HG02588 (cell line): ENCODE results near the gene STK35.
"Not testable (repeated sequence)": the region's sequence is repeated elsewhere in the genome, so short reads cannot be mapped to it uniquely, and the experiment has no call there.

Experiments
- ATAC-seq: cut with Tn5 transposase; IDR thresholded peaks from one replicate; pipeline ENCODE4 v1.9.1; 2021; ENCODE audit warnings: mild to moderate bottlenecking, moderate library complexity; ENCODE audit not compliant: unreplicated experiment

The STK35 gene

DNA sequence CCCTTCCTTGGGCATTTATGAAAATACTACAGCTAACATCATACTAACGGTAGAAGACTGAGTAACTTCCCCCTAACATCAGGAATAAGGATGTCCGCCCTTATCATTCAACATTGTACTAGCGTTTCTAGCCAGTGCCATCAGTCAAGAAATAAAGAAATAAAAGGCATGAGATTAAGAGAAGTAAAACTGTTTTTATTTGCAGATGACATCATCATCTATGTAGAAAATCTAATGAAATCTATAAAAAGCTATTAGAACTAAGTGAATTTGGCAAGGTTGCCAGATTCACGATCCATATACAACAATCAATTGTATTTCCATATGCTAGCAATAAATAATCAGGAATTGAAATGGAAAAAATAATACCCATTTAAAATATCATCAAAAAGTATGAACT lies 54.6 kb downstream of the STK35 start:
- no peak for ATAC-seq

DNA sequence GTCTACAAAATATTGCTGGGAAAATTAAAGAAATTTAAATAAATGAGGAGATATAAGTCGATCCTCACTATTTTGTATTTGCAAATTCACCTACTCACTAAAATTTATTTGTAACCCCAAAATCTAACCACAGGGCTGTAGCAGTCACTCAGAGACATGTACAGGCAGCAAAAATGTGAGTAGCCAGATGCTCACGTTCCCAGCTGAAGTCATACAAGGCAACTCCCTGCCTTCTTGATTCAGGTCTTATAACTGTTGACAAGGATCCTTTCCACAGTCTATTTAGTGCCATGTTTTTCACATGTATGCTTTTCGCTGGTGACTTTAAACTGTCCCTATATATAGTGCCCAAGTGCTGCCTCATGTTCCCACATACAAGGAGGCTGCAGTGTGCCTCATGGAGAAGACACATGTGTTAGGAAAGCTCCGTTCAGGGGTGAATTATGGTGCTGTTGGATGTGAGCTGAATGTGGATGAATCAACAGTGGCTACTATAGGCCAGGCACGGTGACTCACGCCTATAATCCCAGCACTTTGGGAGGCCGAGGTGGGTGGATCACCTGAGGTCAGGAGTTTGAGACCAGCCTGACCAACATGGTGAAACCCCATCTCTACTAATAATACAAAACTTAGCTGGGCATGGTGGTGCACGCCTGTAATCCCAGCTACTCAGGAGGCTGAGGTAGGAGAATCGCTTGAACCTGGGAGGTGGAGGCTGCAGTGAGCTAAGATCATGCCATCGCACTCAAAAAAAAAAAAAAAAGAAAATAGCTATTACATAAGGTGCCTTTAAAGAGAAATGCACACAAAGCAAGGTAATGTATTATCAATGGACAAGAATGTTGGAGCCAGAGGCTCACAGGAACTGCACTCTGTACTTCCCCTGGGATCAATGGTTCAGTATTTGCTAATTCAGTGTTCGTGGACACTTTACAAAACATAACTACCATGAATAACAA lies 55.3 kb downstream of the STK35 start:
- no peak for ATAC-seq

DNA sequence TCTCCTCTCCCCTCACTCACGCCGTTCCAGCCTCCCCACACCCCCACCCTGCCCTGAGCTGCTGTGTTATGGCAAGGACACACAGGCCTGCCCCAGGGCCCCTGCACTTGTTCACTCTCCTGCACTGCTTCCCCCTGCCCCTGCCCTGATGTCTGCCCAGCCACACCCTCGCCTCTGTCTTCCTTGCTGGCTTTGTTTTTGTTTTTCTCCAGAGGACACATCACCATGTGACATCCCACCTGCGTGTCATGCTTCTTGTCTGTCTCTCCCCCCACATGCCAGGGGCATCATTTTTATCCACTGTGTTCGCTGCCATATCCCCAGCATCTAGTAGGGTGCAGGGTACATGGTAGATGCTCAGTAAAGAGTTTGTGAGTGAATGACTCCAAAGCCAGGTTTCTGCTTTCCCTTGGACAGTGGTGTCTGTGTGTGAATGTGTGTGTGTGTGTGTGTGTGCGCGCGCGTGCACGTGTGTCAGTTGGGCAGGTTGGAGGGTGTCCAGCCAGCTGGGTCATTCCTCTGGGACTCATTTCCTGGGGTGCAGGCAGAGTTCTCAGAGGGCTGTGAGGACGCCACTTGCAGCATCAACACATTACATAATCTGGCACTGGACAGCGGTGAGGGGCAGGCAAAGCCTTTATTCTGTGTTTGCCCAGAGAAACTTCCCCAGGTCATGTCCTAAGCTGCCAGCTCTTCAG lies 60.6 kb downstream of the STK35 start:
- no peak for ATAC-seq

DNA sequence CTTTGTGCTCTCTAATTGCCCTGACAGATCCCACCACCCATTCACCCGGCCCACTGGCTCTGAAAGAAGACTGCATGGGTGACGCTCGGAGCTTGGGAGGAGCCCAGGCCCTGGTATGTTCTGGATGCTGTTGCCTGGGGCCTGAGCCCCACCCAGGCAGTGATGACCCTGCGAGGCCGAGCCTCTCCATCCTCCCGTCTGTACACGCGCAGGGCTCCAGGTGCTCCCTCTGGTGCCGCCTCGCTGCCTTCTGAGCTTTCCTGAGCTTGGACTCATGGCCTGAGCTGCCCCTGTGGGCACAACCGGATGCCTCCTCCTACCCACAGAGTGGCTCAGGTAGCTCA lies 61.2 kb downstream of the STK35 start:
- ATAC-seq, result no peak

DNA sequence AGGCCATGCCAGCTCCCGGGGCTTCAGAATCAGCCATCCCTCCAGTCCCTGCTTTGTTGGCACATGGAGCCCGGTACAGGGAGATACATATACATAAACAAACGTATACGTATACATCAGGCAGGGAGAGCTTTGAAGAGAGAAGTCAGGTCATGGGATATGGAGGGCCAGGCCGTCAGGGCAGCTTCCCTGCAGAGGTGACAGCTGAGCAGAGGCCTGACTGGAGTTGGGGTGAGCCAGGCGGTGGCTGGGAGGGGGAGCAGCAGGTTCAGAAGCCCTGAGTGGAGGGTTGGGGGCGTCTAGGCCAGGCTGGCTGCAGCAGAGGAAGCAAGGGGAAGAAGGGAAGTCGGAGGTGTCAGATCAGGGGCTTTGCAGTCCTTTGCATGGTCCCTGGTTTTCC lies 61.7 kb downstream of the STK35 start:
- no peak for ATAC-seq

DNA sequence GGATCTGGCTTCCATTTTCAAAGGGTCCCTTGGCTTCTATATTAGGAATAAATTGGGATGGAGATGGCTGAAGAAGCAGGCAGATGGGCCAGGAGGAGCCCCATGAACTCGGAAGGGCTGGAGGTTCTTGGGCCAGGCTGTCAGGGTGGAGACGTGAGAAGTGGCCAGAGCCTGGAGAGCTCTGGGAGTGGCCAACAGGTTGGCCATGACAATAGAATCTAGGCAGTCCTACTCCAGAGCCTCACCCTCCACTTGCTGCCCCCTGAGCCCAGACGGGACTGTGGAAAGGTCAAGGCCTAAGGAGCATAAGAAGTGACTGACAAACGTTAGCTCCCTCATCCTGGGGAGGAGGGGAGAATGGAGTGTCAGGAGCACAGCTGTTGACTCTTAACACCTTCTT lies 62.1 kb downstream of the STK35 start:
- no peak for ATAC-seq

DNA sequence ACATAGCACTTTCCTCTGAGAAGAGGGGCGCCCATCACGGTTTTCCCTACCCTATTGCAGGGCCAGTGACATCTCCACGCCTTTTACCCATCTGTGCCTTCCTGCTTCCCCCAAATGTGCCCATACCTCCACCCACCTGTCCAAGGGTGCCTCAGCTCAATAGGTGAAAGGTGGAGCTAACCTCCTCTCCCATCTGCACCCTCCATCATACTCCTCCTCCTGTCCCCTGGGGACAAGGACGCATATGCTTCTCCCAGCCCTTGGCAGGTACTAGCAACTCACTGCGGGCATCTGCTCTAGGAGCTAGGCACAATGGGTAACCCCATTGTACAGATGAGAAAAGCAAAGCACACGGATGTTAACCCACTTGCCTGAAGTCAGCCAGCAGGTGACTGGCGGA lies 62.8 kb downstream of the STK35 start:
- no peak for ATAC-seq

DNA sequence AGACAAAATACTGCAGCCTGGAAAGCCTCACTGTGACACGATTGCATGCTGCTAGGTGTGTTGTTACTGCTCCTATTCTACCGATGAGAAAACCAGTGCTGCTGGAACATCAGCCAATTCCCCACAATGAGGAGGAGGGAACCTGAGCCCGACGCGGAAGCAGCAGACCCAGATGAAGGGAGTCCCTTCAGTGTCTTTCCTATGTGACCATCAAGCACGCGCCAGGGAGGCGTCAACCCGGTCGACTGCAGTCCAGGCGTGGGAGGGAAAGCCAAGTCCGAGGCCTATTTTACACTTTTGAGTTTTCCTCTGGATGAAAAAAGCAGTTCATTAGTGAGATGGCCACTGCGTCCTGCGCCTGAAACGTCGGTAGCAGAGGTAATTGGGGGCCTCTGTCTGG lies 63.3 kb downstream of the STK35 start:
- no peak for ATAC-seq

DNA sequence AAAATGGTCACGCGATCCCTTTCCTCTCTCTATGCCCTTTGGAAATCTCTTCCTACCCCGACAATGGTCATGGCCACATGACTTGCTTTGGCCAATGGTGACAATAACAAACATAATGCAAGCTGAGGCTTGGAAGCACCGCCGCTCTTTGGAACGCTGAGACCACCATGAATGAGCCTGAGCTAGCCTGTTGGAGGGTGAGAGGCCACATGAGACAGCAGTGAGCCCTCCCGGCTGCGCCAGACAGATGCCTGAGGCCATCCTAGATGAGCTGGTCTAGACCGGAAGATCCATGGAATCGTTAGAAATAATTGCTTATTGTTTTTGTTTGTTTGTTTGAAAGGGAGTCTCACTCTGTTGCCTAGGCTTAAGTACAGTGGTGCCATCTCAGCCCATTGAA lies 64.2 kb downstream of the STK35 start:
- ATAC-seq, result no peak

DNA sequence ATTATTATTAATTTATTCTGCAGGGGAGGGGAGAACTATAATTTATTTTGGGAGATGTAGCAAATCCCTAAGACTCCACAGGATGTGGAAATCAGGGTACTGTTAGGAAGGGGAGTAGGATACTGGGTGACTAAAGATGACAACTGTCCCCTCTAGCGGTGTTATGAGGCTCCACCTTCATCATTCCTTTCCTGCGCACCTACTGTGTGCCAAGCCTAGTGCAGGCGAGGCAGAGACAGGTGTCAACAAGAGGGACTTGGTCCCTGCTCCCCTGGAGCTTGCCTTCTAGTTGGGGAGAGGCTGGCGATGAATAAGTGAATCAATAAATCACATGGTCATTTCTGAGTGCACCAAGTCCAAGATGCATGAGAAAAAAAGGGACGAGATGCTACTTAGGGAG lies 65.5 kb downstream of the STK35 start:
- no peak for ATAC-seq

DNA sequence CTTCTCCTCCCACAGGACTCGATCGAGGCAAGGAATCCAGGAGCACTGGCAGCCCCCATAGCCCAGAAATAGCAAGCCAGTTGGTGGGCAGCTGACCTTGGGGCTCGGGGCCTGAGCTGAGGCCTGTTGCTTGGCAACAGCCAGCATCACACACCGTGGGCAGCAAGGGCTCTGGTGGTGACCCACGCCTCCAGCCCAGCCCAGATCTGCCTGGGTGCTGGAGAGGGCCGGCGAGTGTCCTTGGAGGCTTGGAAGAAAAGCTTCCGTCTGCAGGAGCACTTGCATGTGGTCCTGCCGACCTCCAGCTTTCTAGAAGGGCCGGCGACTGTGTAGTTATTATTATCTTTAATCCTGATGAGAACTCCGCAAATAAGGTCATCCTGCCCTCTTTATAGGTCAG lies 67.3 kb downstream of the STK35 start:
- ATAC-seq, result no peak

DNA sequence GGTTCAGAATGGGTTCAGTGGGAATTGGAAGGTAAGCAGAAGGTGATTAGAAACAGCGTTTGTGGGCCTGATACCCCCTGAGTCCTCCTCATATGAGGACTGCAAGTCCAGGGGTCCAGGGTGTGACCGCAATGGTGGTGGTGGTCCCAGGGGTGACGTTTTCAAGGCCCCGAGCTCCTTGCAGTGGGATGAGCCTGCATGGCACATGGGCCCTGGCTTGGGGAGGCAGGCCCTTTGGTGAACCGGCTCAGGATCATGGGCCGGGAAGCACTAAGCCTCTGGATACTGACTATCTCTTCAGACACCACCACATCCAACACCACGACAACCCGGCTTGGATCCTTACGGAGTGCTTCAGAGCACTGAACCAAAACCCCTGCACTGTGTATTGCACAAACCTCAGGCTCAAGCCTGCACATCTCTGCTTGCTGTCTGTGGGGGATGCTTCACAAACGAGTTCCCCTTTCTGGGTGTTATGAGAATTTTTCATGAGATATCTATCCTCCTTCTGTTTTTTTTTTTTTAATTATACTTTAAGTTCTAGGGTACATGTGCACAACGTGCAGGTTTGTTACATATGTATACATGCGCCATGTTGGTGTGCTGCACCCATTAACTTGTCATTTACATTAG lies 67.9 kb downstream of the STK35 start:
- ATAC-seq, result no peak

DNA sequence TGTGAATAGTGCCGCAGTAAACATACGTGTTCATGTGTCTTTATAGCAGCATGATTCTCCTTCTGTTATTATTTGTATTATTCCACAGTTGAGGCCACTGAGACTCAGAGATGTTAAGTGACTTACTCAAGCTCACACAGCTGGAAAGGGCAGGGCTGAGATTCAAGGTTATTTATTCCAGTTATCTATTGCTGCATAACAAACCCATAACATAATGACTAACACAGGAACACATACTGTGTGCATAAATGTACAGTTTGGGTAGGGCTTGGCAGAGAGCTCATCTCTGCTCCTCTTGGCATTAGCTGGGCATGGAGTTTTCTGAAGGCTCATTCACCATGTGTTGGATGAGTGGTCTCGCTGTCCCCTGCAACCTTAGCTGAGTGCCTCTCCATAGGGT lies 68.8 kb downstream of the STK35 start:
- ATAC-seq, result no peak

DNA sequence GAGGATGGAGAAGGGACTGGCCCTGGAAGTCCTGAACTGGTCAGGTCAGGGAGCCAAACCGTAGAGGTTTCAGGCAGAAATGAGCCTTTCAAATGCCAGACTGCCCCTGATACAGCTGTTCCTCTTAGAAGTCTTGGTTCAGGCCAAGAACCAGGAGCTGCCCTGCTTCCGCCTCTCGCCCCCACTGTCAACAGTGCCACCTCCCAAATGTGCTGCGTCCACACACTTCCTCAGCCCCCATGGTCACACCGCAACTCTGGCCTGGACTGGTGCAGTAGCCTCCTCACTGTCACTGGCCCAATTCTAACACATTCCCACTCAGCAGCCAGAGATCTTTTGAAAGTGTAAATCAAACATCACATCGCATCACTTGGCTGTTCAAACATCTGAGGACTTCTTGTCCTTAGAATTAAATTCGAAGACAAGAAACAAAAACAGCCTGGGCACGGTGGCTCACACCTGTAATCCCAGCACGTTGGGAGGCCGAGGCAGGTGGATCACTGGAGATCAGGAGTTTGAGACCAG lies 69.7 kb downstream of the STK35 start:
- no peak for ATAC-seq

DNA sequence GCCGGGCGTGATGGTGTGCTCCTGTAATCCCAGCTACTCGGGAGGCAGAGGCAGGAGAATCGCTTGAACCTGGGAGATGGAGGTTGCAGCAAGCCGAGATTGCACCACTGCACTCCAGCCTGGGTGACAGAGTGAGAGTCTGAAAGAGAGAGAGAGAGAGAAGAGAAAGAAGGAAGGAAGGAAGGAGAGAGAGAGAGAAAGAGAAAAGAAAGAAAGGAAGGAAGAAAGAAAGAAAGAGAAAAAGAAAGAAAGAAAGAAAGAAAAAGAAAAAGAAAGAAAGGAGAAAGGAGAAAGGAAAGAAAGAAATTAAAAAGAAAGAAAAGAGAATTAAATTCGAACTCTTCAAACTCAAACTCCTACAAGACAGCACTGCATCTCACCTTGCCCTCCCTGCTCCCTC lies 70.2 kb downstream of the STK35 start:
- not testable (repeated sequence) for ATAC-seq

DNA sequence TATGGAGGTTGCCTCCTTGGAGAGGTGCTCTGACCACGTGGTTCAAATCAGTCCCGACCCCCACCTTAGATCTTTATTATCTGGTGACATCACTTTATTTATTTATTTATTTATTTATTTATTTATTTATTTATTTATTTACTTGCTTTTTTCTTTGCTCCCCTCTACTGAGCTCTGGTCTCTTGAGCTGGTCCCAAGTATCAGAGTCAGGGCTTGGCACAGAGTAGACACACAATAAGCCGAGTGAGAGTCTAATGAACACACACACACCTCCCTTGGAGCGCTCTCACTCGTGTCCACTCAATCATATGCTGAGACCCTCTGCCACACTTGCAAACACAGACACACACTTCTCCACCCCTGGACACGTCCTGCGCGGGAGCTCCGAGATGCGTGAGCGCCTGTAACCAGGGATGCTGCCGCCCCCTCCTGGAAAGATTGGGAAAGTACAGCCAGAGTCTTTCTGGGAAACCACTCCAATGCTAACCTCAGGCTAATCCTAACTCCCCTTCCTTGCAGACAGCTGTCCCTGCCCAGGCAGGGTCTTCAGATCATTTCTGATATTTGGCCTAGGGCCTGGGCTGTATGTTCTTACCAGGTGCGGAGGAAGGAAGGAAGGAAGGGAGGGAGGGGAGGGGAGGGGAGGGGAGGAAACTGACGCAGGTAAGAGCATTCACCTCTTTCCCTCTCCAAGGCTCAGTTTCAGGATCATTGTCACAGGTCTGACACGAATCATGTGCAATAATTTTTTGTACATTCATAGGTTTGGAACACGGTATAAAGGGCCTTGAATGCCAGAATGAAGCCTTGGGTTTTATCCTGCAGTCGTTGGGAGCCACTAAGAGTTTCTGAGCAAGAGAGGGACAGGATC lies 70.9 kb downstream of the STK35 start:
- no peak for ATAC-seq

DNA sequence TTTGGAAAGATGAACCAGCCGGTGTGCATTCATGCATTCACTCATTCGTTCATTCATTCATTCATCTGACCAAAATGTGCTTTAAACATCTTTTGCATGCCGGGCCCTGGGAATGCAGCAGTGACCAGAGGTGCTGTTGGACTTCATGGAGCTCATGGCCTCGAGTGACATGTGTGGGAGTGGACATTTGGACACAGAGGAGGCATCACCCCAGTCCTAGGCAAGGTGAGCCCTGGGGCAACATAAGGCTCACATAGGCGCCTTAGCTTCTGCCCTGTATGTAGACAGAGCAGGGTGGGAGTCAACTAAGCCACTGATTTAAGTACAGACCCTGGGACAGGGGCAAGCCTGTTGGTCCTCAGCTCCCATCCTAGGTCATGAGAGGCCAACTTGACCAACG lies 71.6 kb downstream of the STK35 start:
- no peak for ATAC-seq

DNA sequence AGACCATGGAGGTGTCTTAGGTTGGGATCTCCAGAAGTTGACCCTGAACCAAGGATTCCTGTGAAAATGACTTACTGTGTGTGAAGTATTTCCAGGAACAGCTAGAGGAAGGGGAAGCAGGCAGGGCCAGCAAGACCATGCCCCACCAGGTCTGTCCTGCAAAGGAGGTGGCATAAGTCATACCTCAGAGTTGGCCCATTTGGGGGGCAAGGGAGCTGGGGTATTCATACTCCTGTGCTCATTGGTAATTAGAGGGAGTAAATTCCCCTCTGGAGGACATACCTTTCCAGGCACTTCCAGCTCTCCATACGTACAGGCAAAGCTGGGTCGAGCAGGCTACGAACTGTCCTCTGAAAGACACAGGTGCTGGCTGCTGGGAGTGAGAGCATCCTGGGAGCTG lies 72.4 kb downstream of the STK35 start:
- ATAC-seq, result no peak

DNA sequence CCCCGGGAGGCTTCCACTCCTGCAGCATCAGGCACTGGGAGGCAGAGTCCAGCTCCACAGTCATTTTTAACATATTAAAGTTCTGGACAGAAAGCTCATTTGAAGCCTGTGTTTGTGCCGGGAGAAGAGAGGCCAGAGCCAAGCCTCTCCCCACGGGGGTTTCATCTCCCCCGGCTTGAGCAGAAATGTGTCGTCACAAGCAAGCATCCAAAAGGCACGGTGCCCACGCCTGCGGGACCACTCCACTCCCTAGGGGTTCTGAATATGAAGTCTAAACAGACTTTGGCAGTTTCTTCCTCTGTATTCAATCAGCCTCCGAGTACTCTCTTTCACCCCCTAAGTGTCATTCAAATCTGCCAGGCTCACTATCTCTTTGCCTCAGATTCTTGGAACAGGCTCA lies 75.3 kb downstream of the STK35 start:
- ATAC-seq, result no peak

DNA sequence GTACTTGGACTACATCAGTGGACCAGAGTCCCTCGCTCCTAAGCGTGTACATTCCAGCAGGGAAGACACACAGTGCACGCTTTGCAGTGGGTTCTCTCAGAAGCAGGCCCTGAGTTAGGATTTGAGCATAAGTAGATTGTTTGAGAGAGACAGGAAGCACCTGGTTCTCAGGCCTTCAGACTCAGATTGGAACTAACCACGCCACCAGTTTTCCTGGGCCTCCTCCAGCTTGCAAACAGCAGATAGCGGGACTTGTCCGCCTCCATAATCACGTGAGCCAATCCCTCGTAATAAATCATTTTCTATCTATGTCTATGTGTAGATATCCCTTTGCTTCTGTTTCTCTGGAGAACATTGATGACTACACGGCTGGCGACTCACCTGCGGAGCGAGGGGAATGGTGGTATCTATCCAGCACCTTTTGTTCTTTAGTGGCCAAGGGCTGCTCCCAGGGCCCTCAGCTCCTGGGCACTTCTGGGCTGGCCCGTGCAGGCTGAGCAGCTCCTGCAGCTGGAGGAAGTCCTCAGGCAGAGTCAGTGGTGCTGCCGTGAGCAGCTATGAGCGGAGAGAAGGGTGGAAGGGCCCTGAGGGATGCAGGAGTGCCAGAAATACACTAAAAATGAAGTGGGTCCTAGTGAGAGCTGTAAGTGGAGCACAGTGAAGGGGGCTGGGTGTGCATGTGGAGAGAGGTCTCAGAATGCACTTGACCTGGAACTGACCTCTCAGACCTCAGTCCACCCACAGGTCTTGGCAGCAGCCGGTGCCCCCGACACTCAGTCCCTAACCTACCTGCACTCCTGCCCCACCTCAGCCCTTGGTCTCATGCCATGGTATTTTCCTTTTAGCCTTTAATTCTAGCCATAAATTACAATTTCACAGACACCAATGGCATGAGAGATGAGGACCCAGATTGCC lies 76.9 kb downstream of the STK35 start:
- ATAC-seq, result no peak
